ENCODE measurements around the gene SFN.
"Not testable (repeated sequence)": the region's sequence is repeated elsewhere in the genome, so short reads cannot be mapped to it uniquely, and the experiment has no call there.

The SFN gene

DNA sequence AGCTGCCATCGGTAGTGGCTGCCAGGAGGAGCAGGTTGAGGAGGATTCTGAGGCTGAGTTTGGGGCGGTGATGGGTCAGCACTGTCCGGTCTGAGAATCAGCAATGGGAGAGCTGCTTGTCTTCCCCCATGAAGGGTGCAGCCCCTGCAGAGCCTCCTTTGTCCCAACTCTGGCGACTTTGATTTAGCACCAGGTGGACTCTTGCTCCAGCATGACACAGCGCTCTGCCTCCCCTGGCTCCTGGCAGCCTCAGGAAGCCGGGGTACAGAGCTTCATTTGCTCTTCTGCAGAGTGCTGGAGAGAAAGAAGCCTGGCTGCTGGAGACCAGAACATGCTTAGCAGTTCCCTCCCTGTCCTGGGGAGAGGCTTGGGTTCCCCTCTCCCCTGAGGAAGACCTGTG lies 23.2 kb upstream of the SFN start:
- no peak for DNase-seq

DNA sequence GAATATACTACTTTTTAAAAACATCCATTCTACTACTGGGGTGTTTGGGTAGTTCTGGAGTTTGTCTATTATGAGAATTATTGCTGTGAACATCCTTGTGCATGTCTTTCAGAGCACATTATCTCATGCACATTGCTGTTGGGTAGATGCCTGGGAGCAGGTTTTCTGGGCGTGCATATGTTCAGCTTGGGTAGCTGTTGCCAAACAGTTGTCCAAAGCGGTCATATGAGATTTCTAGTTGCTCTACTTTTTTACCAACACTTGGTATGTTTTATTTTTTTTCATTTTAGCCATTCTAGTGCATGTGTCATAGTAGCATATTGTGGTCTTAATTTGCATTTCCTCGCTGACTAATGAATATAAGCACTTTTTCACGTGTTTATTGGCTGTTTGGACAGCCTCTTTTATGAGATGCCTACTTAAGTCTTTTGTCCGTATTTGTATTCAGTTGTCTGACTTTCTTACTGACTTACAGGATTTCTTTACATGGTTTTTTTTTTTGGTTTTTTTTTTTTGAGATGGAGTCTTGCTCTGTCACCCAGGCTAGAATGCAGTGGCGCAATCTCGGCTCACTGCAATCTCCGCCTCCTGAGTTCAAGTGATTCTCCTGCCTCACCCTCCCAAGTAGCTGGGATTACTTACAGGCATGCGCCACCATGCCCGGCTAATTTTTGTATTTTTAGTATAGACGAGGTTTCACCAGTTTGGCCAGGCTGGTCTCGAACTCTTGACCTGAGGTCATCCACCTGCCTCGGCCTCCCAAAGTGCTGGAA lies 18.3 kb upstream of the SFN start:
- DNase-seq: no peak

GRCh38 chr1:26847826-26848225 lies 15.1 kb upstream of the SFN start:
- DNase-seq: not testable (repeated sequence)

GRCh38 chr1:26848499-26848898 lies 14.4 kb upstream of the SFN start:
- DNase-seq: no peak

- DNase-seq: no peak
Measured at GRCh38 chr1:26848941-26849774, 13.8 kb upstream of the SFN start.

GRCh38 chr1:26851106-26851684 lies 11.8 kb upstream of the SFN start:
- no peak for DNase-seq

DNA sequence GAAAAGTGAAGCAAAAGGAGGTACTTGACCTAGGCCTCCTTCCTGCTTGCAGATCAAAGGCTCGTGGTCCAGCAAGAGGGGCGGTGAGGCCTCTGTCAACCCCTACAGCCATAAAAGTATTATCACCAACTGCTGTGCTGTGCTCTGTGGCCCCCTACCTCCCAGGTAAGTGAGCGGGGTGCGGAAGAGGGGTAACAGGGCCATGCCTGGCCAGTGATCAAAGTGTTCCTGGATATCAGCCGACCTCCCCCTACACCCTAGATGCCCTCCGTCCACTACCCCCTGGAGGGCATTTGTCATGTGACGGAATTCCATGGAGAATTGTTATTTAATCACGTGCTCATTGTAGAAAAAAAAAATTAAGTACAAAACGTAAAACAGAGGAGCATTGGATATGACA lies 10.2 kb upstream of the SFN start:
- no peak for DNase-seq

DNA sequence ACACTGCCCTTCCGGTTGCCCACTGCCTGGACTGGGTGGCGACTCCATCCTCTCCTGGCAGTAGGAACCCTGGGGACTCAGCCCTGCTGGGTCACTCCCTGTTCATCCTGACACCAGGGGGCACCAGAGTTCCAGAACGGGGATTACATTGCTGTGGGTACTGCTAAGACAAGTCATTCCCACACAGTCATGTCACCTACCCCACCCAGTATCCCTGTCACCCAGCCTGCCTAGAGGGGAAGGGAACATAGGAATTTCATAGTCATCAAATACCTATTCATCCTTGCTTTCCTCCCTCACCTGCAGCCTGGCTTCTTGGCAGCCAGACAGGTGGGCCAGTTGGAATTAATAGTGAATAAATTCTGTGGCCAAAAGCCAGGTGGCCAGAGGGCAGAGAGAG lies 9.8 kb upstream of the SFN start:
- peak; percentile 15 for DNase-seq

DNA sequence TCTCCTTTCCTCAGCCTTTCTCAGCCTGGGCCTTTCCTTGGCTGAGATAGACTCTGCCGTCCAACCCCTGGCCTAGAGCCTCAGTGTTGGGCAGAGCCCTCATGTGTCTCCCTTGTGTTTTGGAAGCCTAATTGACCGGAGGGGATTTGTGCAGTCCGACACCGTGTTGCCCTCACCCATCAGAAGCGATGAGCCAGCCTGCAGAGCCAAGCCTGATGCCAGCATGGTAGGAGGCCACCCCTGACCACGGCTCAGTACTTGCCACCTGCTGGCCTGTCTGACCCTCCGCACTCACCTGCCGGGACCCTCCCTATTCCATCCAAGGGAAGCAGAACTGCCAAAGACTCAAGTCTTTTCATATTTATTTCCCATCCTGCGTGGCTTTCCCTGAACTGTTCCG lies 9.3 kb upstream of the SFN start:
- DNase-seq: no peak

GRCh38 chr1:26854906-26855305 lies 8.0 kb upstream of the SFN start:
- DNase-seq: no peak

GRCh38 chr1:26855636-26856035 lies 7.3 kb upstream of the SFN start:
- no peak for DNase-seq

DNA sequence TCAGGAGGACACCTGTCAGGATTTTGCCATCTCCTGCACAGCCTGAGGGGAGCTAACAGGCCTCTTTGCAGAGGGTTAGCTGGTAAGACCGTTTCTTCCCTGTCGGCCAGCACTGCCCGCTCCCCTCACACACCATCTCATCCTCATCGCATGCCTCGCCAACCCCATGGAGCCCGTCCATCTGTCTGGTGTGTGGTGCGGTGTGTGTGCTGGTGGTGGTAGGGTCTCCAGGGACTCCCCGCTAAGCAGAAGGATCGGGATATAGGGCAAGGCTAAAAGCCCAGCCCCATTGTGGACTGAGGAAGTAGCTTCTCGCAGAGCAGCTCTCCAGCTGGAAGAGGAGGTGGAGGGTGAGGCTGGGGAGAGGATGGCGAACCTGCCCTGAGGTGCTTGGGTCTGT lies 6.8 kb upstream of the SFN start:
- DNase-seq: no peak

DNA sequence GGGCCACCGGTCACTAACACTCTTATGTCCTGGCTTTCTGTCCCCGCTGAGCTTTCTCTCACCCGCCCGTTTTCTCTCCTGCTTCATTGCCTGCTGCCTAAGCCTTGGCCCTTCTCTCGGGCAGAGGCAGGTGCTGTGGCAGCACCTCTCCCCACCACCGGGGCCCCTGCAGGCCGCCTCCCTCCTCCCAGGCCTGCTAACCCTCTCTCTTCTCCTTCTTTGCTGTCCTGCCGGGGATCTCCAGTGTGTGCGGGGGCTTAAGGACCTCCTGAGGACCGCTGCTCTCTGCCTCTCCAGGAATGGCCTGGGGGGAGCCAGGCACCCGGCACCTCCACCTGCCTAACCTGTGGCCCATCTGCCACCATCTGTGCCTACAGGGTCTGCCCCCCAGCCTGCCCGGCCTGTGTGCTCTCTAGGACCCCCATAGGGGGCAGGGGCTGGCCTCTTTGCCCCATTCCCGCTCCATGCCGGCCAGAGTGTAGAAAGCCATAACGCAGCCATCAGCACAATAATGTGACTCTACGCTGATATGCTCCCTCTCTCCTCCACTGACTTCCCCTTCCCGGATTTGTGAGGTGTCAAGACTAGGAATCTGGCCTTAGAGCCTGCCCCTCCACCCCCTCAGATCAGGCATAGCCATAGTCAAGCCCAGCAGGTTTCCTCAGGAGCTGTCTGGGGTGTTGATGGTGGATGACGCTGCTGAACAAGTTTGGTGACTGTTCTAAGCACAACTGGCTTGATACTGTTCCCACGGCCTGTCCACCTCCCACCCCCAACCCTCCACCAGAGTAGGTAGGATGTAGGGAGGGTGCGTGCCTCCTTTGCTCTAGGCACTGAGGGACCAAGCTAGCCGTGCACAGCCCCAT lies 6.1 kb upstream of the SFN start:
- no peak for DNase-seq

- no peak for DNase-seq
Measured at GRCh38 chr1:26857473-26858060, 5.4 kb upstream of the SFN start.

DNA sequence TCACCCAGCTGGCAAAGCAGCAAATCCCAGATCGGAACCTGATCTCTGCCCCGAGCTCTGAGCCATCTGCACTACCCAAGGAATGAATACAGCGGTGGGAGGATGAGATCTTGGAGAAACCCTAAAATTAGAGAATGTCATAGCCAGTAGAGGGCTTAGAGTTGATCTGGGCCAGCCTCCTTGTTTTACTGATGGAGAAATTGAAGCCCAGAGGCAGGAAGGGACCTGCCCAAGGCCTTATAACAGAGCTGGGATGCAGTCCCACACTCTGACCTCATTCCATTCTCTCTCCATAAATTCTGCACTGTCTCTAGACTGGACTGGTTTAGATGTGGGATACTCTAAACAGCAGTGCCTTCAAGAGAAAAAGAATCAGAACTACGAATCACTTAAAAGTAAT lies 4.8 kb upstream of the SFN start:
- DNase-seq: no peak

- DNase-seq: no peak
Measured at GRCh38 chr1:26858891-26859640, 3.9 kb upstream of the SFN start.

- no peak for DNase-seq
Measured at GRCh38 chr1:26861286-26861701, 1.7 kb upstream of the SFN start.

GRCh38 chr1:26861889-26862378 lies 1.0 kb upstream of the SFN start:
- no peak for DNase-seq

DNA sequence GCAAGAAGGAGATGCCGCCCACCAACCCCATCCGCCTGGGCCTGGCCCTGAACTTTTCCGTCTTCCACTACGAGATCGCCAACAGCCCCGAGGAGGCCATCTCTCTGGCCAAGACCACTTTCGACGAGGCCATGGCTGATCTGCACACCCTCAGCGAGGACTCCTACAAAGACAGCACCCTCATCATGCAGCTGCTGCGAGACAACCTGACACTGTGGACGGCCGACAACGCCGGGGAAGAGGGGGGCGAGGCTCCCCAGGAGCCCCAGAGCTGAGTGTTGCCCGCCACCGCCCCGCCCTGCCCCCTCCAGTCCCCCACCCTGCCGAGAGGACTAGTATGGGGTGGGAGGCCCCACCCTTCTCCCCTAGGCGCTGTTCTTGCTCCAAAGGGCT lies 732 bp downstream of the SFN start:
- DNase-seq: no peak

DNA sequence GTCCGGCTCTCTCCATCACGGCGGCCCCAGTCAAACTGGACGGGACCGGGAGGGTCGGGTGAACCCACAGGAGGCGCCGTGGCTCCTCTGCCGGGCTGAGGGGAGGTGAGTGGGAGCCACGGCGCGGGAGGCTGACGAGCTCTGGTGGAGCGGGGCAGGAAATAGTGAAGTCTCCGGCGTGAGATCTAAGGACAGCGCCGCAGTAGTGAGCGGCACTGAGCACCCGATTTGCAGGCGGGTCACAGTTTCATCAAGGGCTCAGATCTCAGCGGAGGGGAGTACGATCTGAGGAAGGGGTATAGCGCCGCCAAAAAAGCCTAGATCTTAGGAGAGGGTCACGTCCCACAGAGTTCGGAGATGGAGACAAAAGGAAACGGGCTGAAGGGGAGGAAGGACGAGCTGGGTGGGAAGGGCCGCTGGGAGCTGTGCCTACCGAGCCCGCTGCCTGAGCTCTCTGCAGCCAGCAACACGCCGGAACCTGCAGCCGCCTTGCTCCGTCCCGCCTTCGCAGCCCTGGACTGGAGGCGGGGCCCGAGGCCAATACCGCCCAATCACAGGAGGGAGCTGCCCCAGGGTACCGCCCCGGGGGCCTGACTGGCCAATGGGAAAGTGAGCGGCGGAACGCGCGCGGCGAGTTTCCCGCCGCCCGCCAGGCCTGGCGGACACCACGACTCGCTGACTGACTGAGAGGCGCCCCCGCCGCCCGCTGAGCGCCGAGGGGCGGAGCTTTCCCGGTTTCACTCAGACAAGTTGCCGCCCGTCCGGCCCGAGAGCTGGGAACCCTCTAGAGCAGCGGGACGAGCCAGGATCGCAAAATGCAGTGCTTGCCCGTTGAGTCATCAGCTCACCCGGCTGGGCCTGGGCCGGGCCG lies 1.9 kb downstream of the SFN start:
- DNase-seq: peak; percentile 91

- not testable (repeated sequence) for DNase-seq
Measured at GRCh38 chr1:26873097-26873496, 10.1 kb downstream of the SFN start.

Measured in NCI-H774 (cell line).